Measurements from ENCODE around the gene NEK10.

Gene NEK10

GRCh38 chr3:27160779-27161287, 208.3 kb downstream of the NEK10 start:
- TF ChIP-seq, protein P1, sequence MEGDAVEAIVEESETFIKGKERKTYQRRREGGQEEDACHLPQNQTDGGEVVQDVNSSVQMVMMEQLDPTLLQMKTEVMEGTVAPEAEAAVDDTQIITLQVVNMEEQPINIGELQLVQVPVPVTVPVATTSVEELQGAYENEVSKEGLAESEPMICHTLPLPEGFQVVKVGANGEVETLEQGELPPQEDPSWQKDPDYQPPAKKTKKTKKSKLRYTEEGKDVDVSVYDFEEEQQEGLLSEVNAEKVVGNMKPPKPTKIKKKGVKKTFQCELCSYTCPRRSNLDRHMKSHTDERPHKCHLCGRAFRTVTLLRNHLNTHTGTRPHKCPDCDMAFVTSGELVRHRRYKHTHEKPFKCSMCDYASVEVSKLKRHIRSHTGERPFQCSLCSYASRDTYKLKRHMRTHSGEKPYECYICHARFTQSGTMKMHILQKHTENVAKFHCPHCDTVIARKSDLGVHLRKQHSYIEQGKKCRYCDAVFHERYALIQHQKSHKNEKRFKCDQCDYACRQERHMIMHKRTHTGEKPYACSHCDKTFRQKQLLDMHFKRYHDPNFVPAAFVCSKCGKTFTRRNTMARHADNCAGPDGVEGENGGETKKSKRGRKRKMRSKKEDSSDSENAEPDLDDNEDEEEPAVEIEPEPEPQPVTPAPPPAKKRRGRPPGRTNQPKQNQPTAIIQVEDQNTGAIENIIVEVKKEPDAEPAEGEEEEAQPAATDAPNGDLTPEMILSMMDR (IDR thresholded peaks at IDR 0.05), result no peak
- DNase-seq (ENCODE audit: low spot score), result no peak
- Histone ChIP-seq H3K27ac (no peak overlapping the region), H3K4me3 (no peak overlapping the region)

DNA sequence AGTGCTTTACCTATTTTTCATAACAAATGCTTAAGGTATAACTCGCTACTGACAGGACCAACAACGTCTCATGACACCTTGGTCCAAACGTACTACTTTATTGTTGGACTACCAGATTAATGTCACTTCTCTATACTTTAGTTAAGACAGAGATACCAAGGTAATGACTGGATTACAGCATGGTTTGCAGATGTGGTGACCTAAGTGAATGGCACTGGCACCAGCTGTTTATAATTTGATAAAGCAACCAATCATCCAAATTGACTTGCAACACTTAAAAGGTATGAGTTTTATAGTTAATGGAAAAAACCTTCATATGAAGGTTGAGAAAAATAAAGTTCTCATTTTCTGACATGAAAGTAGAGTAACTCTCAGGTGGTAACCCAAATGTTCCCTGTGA, 209.0 kb downstream of the NEK10 start:
- TF ChIP-seq, protein P1 (IDR thresholded peaks at IDR 0.05), result no peak
- Histone ChIP-seq H3K27ac (no peak overlapping the region), H3K4me3 (no peak overlapping the region)
- DNase-seq (ENCODE audit: low spot score), result no peak

DNA sequence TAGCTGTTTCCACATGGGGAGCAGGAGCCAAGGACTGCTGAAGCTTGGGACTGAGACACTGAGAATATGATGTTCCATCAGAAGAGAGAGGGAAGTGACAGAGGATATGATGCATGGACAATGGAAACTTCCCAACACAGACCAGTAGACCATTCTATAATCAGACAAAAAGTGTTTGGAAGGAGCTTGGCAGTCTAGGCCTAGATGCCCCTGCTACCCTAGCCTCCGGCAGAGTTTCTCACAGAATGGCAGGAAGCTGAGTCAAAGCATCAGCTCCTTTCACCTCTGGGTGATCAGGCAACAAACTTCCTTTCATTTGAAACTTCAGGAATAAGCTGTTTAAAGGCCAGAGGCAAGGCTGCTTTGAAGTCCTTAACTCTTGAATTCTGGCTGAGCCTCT, 222.0 kb downstream of the NEK10 start:
- H3K4me3 ChIP-seq, result no peak overlapping the region
- H3K27ac ChIP-seq, result no peak overlapping the region
- TF ChIP-seq, protein P1 (IDR thresholded peaks at IDR 0.05), result no peak
- DNase-seq (ENCODE audit: low spot score), result no peak

GRCh38 chr3:27146786-27147185, 222.4 kb downstream of the NEK10 start:
- Histone ChIP-seq H3K27ac (no peak overlapping the region), H3K4me3 (no peak overlapping the region)
- DNase-seq (ENCODE audit: low spot score), result no peak
- TF ChIP-seq, protein P1 (IDR thresholded peaks at IDR 0.05), result no peak

DNA sequence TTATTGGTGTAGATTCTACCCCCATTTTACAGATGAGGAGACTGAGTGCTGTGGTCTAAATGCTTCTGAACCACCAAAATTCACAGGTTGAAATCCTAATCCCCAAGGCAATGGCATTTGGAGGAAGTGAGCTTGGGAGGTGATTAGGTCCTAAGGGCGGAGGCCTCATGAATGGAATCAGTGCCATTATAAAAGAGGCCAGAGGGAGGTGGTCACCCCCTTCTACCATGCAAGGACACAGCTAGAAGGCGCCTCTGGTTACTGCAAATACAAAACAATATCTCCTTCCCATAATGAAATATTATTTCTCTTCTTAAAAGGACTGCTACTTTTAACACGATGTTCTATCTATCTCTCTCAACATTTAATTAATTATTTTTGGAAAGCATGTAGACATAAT, 223.5 kb downstream of the NEK10 start:
- TF ChIP-seq, protein P1 (IDR thresholded peaks at IDR 0.05), result no peak
- no peak for DNase-seq (ENCODE audit: low spot score)
- Histone ChIP-seq H3K4me3 (no peak overlapping the region), H3K27ac (no peak overlapping the region)

GRCh38 chr3:27141668-27142067, 227.5 kb downstream of the NEK10 start:
- DNase-seq (ENCODE audit: low spot score), result no peak
- H3K4me3 ChIP-seq, result no peak overlapping the region
- TF ChIP-seq, protein P1 (IDR thresholded peaks at IDR 0.05), result no peak
- H3K27ac ChIP-seq, result no peak overlapping the region

DNA sequence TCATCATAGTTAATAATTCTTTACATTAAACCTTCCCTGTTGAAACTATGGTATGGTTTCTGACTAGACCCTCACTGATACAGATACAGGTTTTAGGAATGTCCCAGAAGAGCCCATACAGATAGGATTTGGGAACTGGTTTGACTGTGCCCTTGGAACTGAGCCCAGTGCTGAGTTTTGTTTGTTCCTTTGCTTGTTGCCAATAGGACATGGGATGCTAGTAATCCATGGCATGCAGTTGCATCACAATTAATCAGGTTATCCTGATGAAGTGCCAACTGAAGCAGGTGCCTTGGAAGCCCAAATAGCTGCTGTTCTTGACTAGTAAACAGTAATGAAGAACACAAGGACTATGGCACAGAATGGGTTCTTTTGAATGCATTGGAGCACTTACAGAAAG, 230.6 kb downstream of the NEK10 start:
- Histone ChIP-seq H3K27ac (no peak overlapping the region), H3K4me3 (no peak overlapping the region)
- TF ChIP-seq, protein P1 (IDR thresholded peaks at IDR 0.05), result no peak
- DNase-seq (ENCODE audit: low spot score), result no peak

Data from coronary artery (tissue), 2 donors.